CMK (cell line): ENCODE data around the gene TNKS2.

Experiments used
- DNase-seq: peaks from one replicate; pipeline ENCODE4 v3.0.0-alpha.2; 2010; ENCODE audit warnings: low read depth

TNKS2 gene

DNA sequence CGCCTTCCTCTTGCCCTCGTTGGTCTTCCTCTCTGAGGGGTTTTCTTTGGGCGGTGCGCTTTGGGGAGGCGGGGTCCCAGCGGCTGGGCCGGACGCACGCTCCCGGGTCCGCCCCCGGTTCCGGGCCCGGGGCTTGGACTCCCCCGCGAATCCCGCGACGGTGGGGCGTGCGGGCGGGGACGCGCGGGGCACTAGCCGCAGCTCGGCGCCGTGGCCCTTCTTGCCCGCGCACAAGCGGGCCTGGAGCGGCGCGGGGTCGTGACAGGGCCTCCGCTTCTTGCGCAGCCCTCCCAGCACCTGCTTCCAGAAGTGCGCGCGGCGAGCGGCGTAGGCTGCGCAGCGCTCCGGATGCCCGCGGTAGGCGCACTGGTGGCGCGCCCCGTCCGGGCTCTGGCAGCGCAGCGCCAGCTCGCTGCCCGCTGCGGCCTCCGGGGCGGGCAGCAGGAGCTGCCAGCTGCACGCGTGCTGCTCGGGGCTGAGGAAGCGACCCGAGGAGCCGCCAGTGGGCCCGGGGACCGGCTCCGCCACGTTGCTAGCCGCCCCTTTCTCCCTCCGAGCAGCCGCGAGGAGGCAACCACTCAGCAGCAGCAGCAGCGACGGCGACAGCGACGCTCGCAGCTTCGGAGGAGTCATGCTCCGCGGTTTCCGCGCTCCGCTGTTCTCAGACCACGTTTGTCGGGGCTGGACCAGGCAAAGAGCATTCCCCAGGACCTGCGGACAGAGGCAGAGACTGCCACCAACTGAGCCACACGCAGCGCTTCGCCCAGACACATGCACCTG, 110.3 kb downstream of the TNKS2 start:
- peak; percentile 77 for DNase-seq

DNA sequence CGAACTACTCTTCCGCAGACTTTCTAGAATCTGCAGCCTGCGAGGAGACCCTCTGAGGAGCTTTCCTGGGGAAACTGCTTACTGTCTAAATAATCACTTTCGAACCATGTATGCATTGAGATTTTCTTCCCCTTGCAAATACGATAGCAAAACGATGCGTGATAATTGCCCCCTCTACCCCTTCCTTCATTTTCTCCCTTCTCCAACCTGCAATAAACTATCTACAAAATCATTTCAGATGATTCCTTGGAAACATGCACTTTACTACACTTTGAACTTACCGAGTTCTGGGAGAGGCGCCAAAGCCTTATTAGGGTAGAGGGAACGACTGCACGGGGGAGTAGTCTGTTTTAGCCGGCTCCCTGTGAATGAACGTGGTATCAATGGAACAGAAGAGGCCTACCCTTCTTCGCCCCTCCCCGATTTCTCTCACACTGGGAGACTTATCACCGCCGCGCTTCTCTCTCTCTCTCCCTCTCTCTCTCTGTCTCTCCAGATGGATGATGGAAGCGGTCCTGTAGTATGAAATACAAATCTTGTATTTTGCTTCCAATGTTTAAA, 111.0 kb downstream of the TNKS2 start, which contains the start of gene FGFBP3:
TSS of gene FGFBP3 (minus strand) at position 370 of the 561 bp plus-strand sequence. CDS start 517 bp downstream, outside the sequence.
- peak; percentile 61 for DNase-seq

DNA sequence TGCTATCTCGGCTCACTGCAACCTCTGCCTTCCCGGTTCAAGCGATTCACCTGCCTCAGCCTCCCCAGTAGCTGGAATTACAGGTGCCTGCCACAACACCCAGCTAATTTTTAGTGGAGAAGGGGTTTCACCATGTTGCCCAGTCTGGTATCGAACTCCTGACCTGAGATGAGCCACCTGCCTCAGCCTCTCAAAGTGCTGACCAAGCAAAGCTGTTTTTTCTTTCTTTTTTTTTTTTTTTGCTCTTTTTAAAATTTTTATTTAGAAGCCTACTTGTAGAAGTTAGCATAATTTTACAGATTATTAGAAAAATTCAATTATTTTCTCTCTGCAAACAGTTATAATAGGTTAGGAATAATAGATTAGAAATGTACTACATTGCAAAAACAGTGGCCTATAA, 112.2 kb downstream of the TNKS2 start:
- no peak for DNase-seq
